ENCODE data around the gene GJA4.
A peak's percentile ranks its signal among the peaks of the same experiment; 100 is the strongest.

GJA4 gene

GRCh38 chr1:34794001-34794789 lies 1.4 kb downstream of the GJA4 start:
- Histone ChIP-seq H4K91ac (ENCODE audit: low read depth, low read length, poor library complexity) (no peak overlapping the region), H3K18ac (ENCODE audit: low read length) (peak overlapping the region; percentile 55), H3K4ac (ENCODE audit: low read length) (no peak overlapping the region), H3K4me3 (ENCODE audit: low read length in 2 of 2) (peak overlapping the region in 1 of 2 donors; percentile 29), H2BK12ac (ENCODE audit: low read length) (no peak overlapping the region), H3K27ac (replicated peaks; ENCODE audit: low read length) (no peak overlapping the region), H3K23ac (ENCODE audit: low read depth, low read length, poor library complexity) (peak overlapping the region; percentile 85), H4K8ac (ENCODE audit: low read depth, low read length) (no peak overlapping the region), H3K9me3 (replicated peaks in 1 of 2; ENCODE audit: control insufficient read depth in 2 of 2, insufficient read depth in 1 of 2, low read depth in 1 of 2, low read length in 2 of 2) (peaks cover 0 to 1% of the 10 kb centered on the region in 2 donors), H2BK15ac (ENCODE audit: low read length) (no peak overlapping the region), H3K4me2 (ENCODE audit: insufficient read depth, low read length, poor library complexity, severe bottlenecking) (no peak overlapping the region), H3K4me1 (ENCODE audit: control insufficient read depth in 2 of 2, insufficient read depth in 1 of 2, low read depth in 1 of 2, low read length in 2 of 2) (peaks cover 8 to 11% of the 10 kb centered on the region in 2 donors), H3K14ac (ENCODE audit: low read length) (no peak overlapping the region), H3K9ac (ENCODE audit: low read depth, low read length, poor library complexity) (no peak overlapping the region), H3K36me3 (replicated peaks in 1 of 2; ENCODE audit: control insufficient read depth in 2 of 2, insufficient read depth in 2 of 2, low read length in 2 of 2) (no peaks in the 10 kb centered on the region), H2BK5ac (ENCODE audit: low read length) (no peak overlapping the region), H2AFZ (ENCODE audit: low read length) (no peak overlapping the region), H2AK5ac (ENCODE audit: low read depth, low read length) (no peak overlapping the region), H3K27me3 (ENCODE audit: control insufficient read depth in 3 of 3, insufficient read depth in 3 of 3, low read depth in 1 of 3, low read length in 3 of 3) (peaks cover 0 to 28% (median 0%) of the 10 kb centered on the region in 3 experiments), H2BK120ac (ENCODE audit: low read depth, low read length) (no peak overlapping the region), H3K79me1 (ENCODE audit: low read depth, low read length) (peaks cover 2% of the 10 kb centered on the region)
- DNase-seq (ENCODE audit: low spot score), result no peak
- WGBS, 2 donors (ENCODE audit: extremely low coverage in 2 of 2, insufficient read length in 2 of 2, insufficient replicate concordance in 1 of 2), result no CpG with 5 or more reads among the region's 40 CpGs

- no peak overlapping the region for H2AK5ac ChIP-seq (ENCODE audit: low read depth, low read length)
- no peak overlapping the region for H3K4ac ChIP-seq (ENCODE audit: low read length)
- H2BK12ac ChIP-seq (ENCODE audit: low read length), result no peak overlapping the region
- no peak overlapping the region for H3K4me2 ChIP-seq (ENCODE audit: insufficient read depth, low read length, poor library complexity, severe bottlenecking)
- H3K27ac ChIP-seq (replicated peaks; ENCODE audit: low read length), result no peak overlapping the region
- H3K18ac ChIP-seq (ENCODE audit: low read length), result no peak overlapping the region
- peaks cover 8 to 11% of the 10 kb centered on the region in 2 donors for H3K4me1 ChIP-seq (ENCODE audit: control insufficient read depth in 2 of 2, insufficient read depth in 1 of 2, low read depth in 1 of 2, low read length in 2 of 2)
- H3K79me1 ChIP-seq (ENCODE audit: low read depth, low read length), result peaks cover 2% of the 10 kb centered on the region
- no peak overlapping the region for H2BK15ac ChIP-seq (ENCODE audit: low read length)
- no peak overlapping the region for H4K8ac ChIP-seq (ENCODE audit: low read depth, low read length)
- H2BK5ac ChIP-seq (ENCODE audit: low read length), result no peak overlapping the region
- DNase-seq (ENCODE audit: low spot score), result no peak
- peak overlapping the region in 1 of 2 donors; percentile 29 for H3K4me3 ChIP-seq (ENCODE audit: low read length in 2 of 2)
- no peaks in the 10 kb centered on the region for H3K9me3 ChIP-seq (replicated peaks in 1 of 2; ENCODE audit: control insufficient read depth in 2 of 2, insufficient read depth in 1 of 2, low read depth in 1 of 2, low read length in 2 of 2)
- no peak overlapping the region for H2BK120ac ChIP-seq (ENCODE audit: low read depth, low read length)
- no peaks in the 10 kb centered on the region for H3K36me3 ChIP-seq (replicated peaks in 1 of 2; ENCODE audit: control insufficient read depth in 2 of 2, insufficient read depth in 2 of 2, low read length in 2 of 2)
- peaks cover 0 to 28% (median 0%) of the 10 kb centered on the region in 3 experiments for H3K27me3 ChIP-seq (ENCODE audit: control insufficient read depth in 3 of 3, insufficient read depth in 3 of 3, low read depth in 1 of 3, low read length in 3 of 3)
- WGBS, 2 donors (ENCODE audit: extremely low coverage in 2 of 2, insufficient read length in 2 of 2, insufficient replicate concordance in 1 of 2), result no CpG with 5 or more reads among the region's 12 CpGs
- H3K23ac ChIP-seq (ENCODE audit: low read depth, low read length, poor library complexity), result peak overlapping the region; percentile 85
- H3K9ac ChIP-seq (ENCODE audit: low read depth, low read length, poor library complexity), result no peak overlapping the region
- H3K14ac ChIP-seq (ENCODE audit: low read length), result no peak overlapping the region
- no peak overlapping the region for H2AFZ ChIP-seq (ENCODE audit: low read length)
- H4K91ac ChIP-seq (ENCODE audit: low read depth, low read length, poor library complexity), result no peak overlapping the region
Measured at GRCh38 chr1:34794790-34795180, 2.0 kb downstream of the GJA4 start.

- Histone ChIP-seq H3K27ac (replicated peaks; ENCODE audit: low read length) (no peak overlapping the region), H2AFZ (ENCODE audit: low read length) (no peak overlapping the region), H2BK12ac (ENCODE audit: low read length) (no peak overlapping the region), H3K9me3 (replicated peaks in 1 of 2; ENCODE audit: control insufficient read depth in 2 of 2, insufficient read depth in 1 of 2, low read depth in 1 of 2, low read length in 2 of 2) (no peaks in the 10 kb centered on the region), H3K23ac (ENCODE audit: low read depth, low read length, poor library complexity) (no peak overlapping the region), H4K8ac (ENCODE audit: low read depth, low read length) (no peak overlapping the region), H3K4ac (ENCODE audit: low read length) (no peak overlapping the region), H3K36me3 (replicated peaks in 1 of 2; ENCODE audit: control insufficient read depth in 2 of 2, insufficient read depth in 2 of 2, low read length in 2 of 2) (no peaks in the 10 kb centered on the region), H3K18ac (ENCODE audit: low read length) (no peak overlapping the region), H3K27me3 (ENCODE audit: control insufficient read depth in 3 of 3, insufficient read depth in 3 of 3, low read depth in 1 of 3, low read length in 3 of 3) (peaks cover 0 to 28% (median 0%) of the 10 kb centered on the region in 3 experiments), H3K4me1 (ENCODE audit: control insufficient read depth in 2 of 2, insufficient read depth in 1 of 2, low read depth in 1 of 2, low read length in 2 of 2) (peaks cover 8 to 11% of the 10 kb centered on the region in 2 donors), H2BK5ac (ENCODE audit: low read length) (no peak overlapping the region), H3K4me3 (ENCODE audit: low read length in 2 of 2) (no peak overlapping the region), H2BK15ac (ENCODE audit: low read length) (no peak overlapping the region), H2BK120ac (ENCODE audit: low read depth, low read length) (no peak overlapping the region), H3K14ac (ENCODE audit: low read length) (no peak overlapping the region), H3K9ac (ENCODE audit: low read depth, low read length, poor library complexity) (no peak overlapping the region), H3K4me2 (ENCODE audit: insufficient read depth, low read length, poor library complexity, severe bottlenecking) (no peak overlapping the region), H4K91ac (ENCODE audit: low read depth, low read length, poor library complexity) (no peak overlapping the region), H3K79me1 (ENCODE audit: low read depth, low read length) (peaks cover 2% of the 10 kb centered on the region), H2AK5ac (ENCODE audit: low read depth, low read length) (no peak overlapping the region)
- no peak for DNase-seq (ENCODE audit: low spot score)
- no CpG with 5 or more reads among the region's 6 CpGs for WGBS, 2 donors (ENCODE audit: extremely low coverage in 2 of 2, insufficient read length in 2 of 2, insufficient replicate concordance in 1 of 2)
Measured at GRCh38 chr1:34795916-34796315, 3.1 kb downstream of the GJA4 start.

DNA sequence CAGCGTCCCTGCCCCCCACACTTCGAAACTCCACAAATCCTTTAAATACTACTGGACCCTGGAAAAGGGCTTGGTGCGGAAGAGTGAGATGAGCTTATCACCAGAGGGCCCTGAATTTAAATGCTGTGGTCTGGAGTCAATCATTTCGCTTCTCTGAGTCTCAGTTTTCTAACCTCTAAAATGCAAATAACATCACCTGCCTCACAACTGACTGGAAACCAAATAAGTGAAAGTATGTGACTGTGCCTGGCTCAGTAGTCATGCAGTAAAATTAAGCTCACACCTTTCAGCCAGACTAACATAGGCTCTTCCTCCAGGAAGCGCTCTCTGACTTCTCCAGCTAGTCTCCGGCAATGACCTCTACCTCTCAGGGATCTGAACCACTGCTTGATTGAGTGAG lies 4.2 kb downstream of the GJA4 start:
- no peak for DNase-seq (ENCODE audit: low spot score)
- Histone ChIP-seq H4K8ac (ENCODE audit: low read depth, low read length) (no peak overlapping the region), H2BK120ac (ENCODE audit: low read depth, low read length) (no peak overlapping the region), H3K4me1 (ENCODE audit: control insufficient read depth in 2 of 2, insufficient read depth in 1 of 2, low read depth in 1 of 2, low read length in 2 of 2) (peaks cover 8 to 11% of the 10 kb centered on the region in 2 donors), H2BK5ac (ENCODE audit: low read length) (no peak overlapping the region), H3K18ac (ENCODE audit: low read length) (no peak overlapping the region), H4K91ac (ENCODE audit: low read depth, low read length, poor library complexity) (no peak overlapping the region), H3K9me3 (replicated peaks in 1 of 2; ENCODE audit: control insufficient read depth in 2 of 2, insufficient read depth in 1 of 2, low read depth in 1 of 2, low read length in 2 of 2) (no peaks in the 10 kb centered on the region), H2BK15ac (ENCODE audit: low read length) (no peak overlapping the region), H2AFZ (ENCODE audit: low read length) (no peak overlapping the region), H3K4me3 (ENCODE audit: low read length in 2 of 2) (no peak overlapping the region), H3K27me3 (ENCODE audit: control insufficient read depth in 3 of 3, insufficient read depth in 3 of 3, low read depth in 1 of 3, low read length in 3 of 3) (peaks cover 0 to 24% (median 0%) of the 10 kb centered on the region in 3 experiments), H2AK5ac (ENCODE audit: low read depth, low read length) (no peak overlapping the region), H3K14ac (ENCODE audit: low read length) (no peak overlapping the region), H3K4me2 (ENCODE audit: insufficient read depth, low read length, poor library complexity, severe bottlenecking) (no peak overlapping the region), H3K27ac (replicated peaks; ENCODE audit: low read length) (no peak overlapping the region), H2BK12ac (ENCODE audit: low read length) (no peak overlapping the region), H3K23ac (ENCODE audit: low read depth, low read length, poor library complexity) (no peak overlapping the region), H3K9ac (ENCODE audit: low read depth, low read length, poor library complexity) (no peak overlapping the region), H3K4ac (ENCODE audit: low read length) (no peak overlapping the region), H3K36me3 (replicated peaks in 1 of 2; ENCODE audit: control insufficient read depth in 2 of 2, insufficient read depth in 2 of 2, low read length in 2 of 2) (no peaks in the 10 kb centered on the region), H3K79me1 (ENCODE audit: low read depth, low read length) (peaks cover 2% of the 10 kb centered on the region)
- no CpG with 5 or more reads among the region's 6 CpGs for WGBS, 2 donors (ENCODE audit: extremely low coverage in 2 of 2, insufficient read length in 2 of 2, insufficient replicate concordance in 1 of 2)

Data from neuronal stem cell (in vitro differentiated cells).